Measurements from ENCODE around the gene INAVA.

GRCh38 chr1:200901796-200902444 is 7.2 kb downstream of the INAVA start:
- no peak for TF ChIP-seq CTCF (IDR thresholded peaks at IDR 0.05; ENCODE audit: borderline replicate concordance, extremely low read depth, low read length, poor library complexity, severe bottlenecking)
- TF ChIP-seq EZH2 (IDR thresholded peaks at IDR 0.05; ENCODE audit: borderline replicate concordance, low read depth, low read length, severe bottlenecking) = no peak

Measured in DND-41 (cell line).